CD4-positive, alpha-beta T cell treated with Interleukin-15 for 1 hour (primary cell): Measurements from ENCODE around the gene C1QTNF4.
"Not testable (repeated sequence)": the region's sequence is repeated elsewhere in the genome, so short reads cannot be mapped to it uniquely, and the experiment has no call there.

ENCODE experiments used
- DNase-seq: peaks from one replicate; pipeline ENCODE4 v3.0.0-alpha.2; 2020

C1QTNF4 gene

GRCh38 chr11:47593934-47594855, at the start of gene C1QTNF4:
TSS of gene C1QTNF4 (minus strand) at chr11:47594411. CDS start at chr11:47590810, 3,601 bp downstream.
- no peak for DNase-seq

GRCh38 chr11:47642099-47642855, 48.1 kb upstream of the C1QTNF4 start, which contains the start of gene MTCH2:
TSS of gene MTCH2 (minus strand) at chr11:47642559. CDS start at chr11:47642465, 94 bp downstream.
- DNase-seq, result peak; percentile 96

- DNase-seq, result no peak
Measured at GRCh38 chr11:47641600-47642098, 47.4 kb upstream of the C1QTNF4 start.

- not testable (repeated sequence) for DNase-seq
Measured at GRCh38 chr11:47640506-47640905, 46.3 kb upstream of the C1QTNF4 start.

- DNase-seq, result not testable (repeated sequence)
Measured at GRCh38 chr11:47636331-47636730, 42.1 kb upstream of the C1QTNF4 start.

GRCh38 chr11:47631473-47631872, 37.3 kb upstream of the C1QTNF4 start:
- DNase-seq, result no peak

- DNase-seq, result no peak
Measured at GRCh38 chr11:47628026-47628425, 33.8 kb upstream of the C1QTNF4 start.

- no peak for DNase-seq
Measured at GRCh38 chr11:47626234-47626633, 32.0 kb upstream of the C1QTNF4 start.

- no peak for DNase-seq
Measured at GRCh38 chr11:47620836-47621378, 26.7 kb upstream of the C1QTNF4 start.

- no peak for DNase-seq
Measured at GRCh38 chr11:47617417-47617809, 23.2 kb upstream of the C1QTNF4 start.

GRCh38 chr11:47616726-47617416, 22.7 kb upstream of the C1QTNF4 start:
- DNase-seq, result no peak

GRCh38 chr11:47615249-47615648, 21.0 kb upstream of the C1QTNF4 start:
- no peak for DNase-seq

- DNase-seq, result no peak
Measured at GRCh38 chr11:47611348-47611794, 17.2 kb upstream of the C1QTNF4 start.

- DNase-seq, result no peak
Measured at GRCh38 chr11:47609675-47610074, 15.5 kb upstream of the C1QTNF4 start.

GRCh38 chr11:47607380-47607779, 13.2 kb upstream of the C1QTNF4 start:
- DNase-seq, result no peak

GRCh38 chr11:47606731-47607130, 12.5 kb upstream of the C1QTNF4 start:
- DNase-seq, result no peak

GRCh38 chr11:47605921-47606320, 11.7 kb upstream of the C1QTNF4 start:
- no peak for DNase-seq

- DNase-seq, result no peak
Measured at GRCh38 chr11:47603295-47603694, 9.1 kb upstream of the C1QTNF4 start.

- DNase-seq, result no peak
Measured at GRCh38 chr11:47599902-47600301, 5.7 kb upstream of the C1QTNF4 start.

GRCh38 chr11:47595967-47596366, 1.8 kb upstream of the C1QTNF4 start:
- no peak for DNase-seq

- no peak for DNase-seq
Measured at GRCh38 chr11:47595029-47595428, 818 bp upstream of the C1QTNF4 start.

GRCh38 chr11:47593492-47593933, 698 bp downstream of the C1QTNF4 start:
- no peak for DNase-seq
